Measurements from ENCODE around the gene DUOX1. TPM values are rescaled to one million over a fixed set of nuclear protein-coding genes. Genes with fewer than 3 reads are reported as not detected.

DUOX1 gene
- total and polyA plus RNA-seq, 8 donors: 2.9 to 114 (median 62.6) TPM; not detected in 1

DNA sequence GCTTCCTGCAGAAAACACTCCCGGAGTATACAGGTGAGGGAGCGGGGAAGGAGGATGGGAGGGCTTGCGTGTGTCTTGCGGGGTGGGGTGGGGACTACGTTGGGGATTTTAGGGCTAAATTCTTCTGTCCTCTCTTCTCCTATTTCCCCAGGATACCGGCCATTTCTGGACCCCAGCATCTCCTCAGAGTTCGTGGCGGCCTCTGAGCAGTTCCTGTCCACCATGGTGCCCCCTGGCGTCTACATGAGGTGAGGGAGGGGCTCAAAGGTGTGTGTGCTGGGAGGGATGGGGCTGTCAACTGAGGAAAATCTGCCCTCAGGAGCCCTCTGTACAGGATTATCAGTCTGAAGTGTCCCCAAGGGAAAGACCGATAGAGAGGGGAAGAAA is 6.6 kb downstream of the DUOX1 start:
- Histone ChIP-seq H3K27me3 (peaks cover 8 to 58% (median 29%) of the 10 kb centered on the region in 3 donors), H3K4me3 (peak overlapping the region in 1 of 4 donors; percentile 13), H3K36me3 (peaks cover 0 to 14% (median 0%) of the 10 kb centered on the region in 4 donors), H3K9me3 (no peaks in the 10 kb centered on the region), H3K4me1 (peaks cover 7 to 46% (median 29%) of the 10 kb centered on the region in 4 donors), H3K27ac (peak overlapping the region in 1 of 5 donors; percentile 23)
- 27 to 51% (median 44%) methylated on average over 8 to 10 of the region's 10 CpGs for WGBS, 5 donors
- TF ChIP-seq POLR2AphosphoS5 (IDR thresholded peaks at IDR 0.05) (no peak), CTCF (IDR thresholded peaks at IDR 0.05) (no peak), EP300 (IDR thresholded peaks at IDR 0.05) (no peak)
- intact Hi-C loops (cut with DNase I; ENCODE audit: low total_unique reads): no loop called here
- DNase-seq: no peak

DNA sequence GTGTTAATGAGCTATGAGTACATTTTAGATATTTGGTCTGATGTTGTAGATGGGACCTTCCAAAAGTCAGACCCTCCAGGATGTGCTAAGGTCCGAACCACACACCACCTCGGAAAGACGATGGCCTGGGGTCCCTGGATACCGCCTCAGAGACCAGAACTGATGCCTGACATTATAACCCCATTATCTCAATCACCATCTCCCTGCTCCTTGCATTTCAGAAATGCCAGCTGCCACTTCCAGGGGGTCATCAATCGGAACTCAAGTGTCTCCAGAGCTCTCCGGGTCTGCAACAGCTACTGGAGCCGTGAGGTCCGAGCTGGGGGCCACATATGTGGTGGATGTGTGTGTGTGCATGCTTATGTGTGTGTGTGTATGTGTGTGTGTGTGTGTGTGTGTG is 7.9 kb downstream of the DUOX1 start:
- TF ChIP-seq POLR2AphosphoS5 (IDR thresholded peaks at IDR 0.05) (no peak), EP300 (IDR thresholded peaks at IDR 0.05) (no peak), POLR2A (IDR thresholded peaks at IDR 0.05) (no peak), CTCF (IDR thresholded peaks at IDR 0.05) (no peak)
- Histone ChIP-seq H3K4me1 (peaks cover 7 to 38% (median 29%) of the 10 kb centered on the region in 4 donors), H3K27ac (peak overlapping the region in 1 of 5 donors; percentile 17), H3K9me3 (no peaks in the 10 kb centered on the region), H3K4me3 (no peak overlapping the region), H3K36me3 (peaks cover 0 to 22% (median 0%) of the 10 kb centered on the region in 4 donors), H3K27me3 (peaks cover 8 to 56% (median 29%) of the 10 kb centered on the region in 3 donors)
- DNase-seq: no peak
- WGBS, 5 donors: 82 to 89% (median 87%) methylated on average over 8 of the region's 8 CpGs
- intact Hi-C loops (cut with DNase I; ENCODE audit: low total_unique reads): no loop called here

DNA sequence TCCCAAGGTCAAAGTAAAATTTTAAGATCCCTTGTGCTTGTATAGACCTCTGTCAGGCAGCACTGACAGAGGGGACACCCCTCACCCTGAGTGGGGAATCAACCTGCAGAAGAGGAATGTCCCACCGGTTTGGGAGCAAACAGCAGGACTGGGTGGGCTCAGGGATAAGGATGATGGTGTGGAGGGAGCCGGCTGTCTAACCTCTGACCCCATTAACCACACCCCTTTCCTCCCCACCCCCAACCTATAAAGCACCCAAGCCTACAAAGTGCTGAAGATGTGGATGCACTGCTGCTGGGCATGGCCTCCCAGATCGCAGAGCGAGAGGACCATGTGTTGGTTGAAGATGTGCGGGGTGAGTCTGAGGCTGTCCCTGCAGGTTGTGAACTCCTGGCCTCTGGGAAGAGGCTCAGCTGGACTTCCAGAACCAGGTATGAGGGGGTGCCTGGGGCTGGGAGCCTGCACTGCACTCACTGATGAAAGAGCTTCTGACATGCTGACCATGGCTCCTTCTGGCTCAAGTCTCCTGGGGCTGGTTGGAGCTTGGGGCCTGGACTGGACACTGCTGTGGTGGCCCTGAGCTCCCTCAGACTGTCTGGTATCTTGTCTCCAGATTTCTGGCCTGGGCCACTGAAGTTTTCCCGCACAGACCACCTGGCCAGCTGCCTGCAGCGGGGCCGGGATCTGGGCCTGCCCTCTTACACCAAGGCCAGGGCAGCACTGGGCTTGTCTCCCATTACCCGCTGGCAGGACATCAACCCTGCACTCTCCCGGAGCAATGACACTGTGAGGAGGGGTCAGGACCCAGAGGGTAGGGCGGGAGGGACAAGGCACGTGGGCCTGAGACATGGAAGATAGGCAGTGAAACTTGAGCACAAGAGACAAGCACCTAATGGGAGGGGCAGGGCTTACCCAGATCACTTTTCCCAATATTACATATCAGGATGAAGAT is 9.3 kb downstream of the DUOX1 start:
- DNase-seq: peak in 1 of 2 donors; percentile 80
- H3K4me1 ChIP-seq: peaks cover 7 to 37% (median 29%) of the 10 kb centered on the region in 4 donors
- H3K27me3 ChIP-seq: peaks cover 8 to 43% (median 22%) of the 10 kb centered on the region in 3 donors
- WGBS, 5 donors: 46 to 72% (median 60%) methylated on average over 12 of the region's 12 CpGs
- peaks cover 3 to 28% (median 7%) of the 10 kb centered on the region in 4 donors for H3K36me3 ChIP-seq
- peak overlapping the region; percentile 47 to 66 (median 57) for H3K27ac ChIP-seq
- TF ChIP-seq EP300 (IDR thresholded peaks at IDR 0.05): no peak
- TF ChIP-seq POLR2AphosphoS5 (IDR thresholded peaks at IDR 0.05): peak in 1 of 3 donors; percentile 28
- no peak for TF ChIP-seq CTCF (IDR thresholded peaks at IDR 0.05)
- no peaks in the 10 kb centered on the region for H3K9me3 ChIP-seq
- intact Hi-C loops (cut with DNase I; ENCODE audit: low total_unique reads): no loop called here
- H3K4me3 ChIP-seq: no peak overlapping the region

- H3K4me3 ChIP-seq: no peak overlapping the region
- TF ChIP-seq POLR2AphosphoS5 (IDR thresholded peaks at IDR 0.05): peak in 1 of 3 donors; percentile 61
- TF ChIP-seq POLR2A (IDR thresholded peaks at IDR 0.05): no peak
- H3K27me3 ChIP-seq: peaks cover 8 to 36% (median 15%) of the 10 kb centered on the region in 3 donors
- WGBS, 5 donors: 36 to 71% (median 56%) methylated on average over 6 of the region's 6 CpGs
- H3K27ac ChIP-seq: peak overlapping the region in 3 of 5 donors; percentile 23 to 66 (median 57)
- H3K4me1 ChIP-seq: peaks cover 7 to 31% (median 25%) of the 10 kb centered on the region in 4 donors
- intact Hi-C loops (cut with DNase I; ENCODE audit: low total_unique reads): no loop called here
- H3K9me3 ChIP-seq: no peaks in the 10 kb centered on the region
- H3K36me3 ChIP-seq: peaks cover 4 to 33% (median 10%) of the 10 kb centered on the region in 4 donors
- peak in 1 of 2 donors; percentile 71 for DNase-seq
Observed at GRCh38 chr15:45139770-45140169, 10.0 kb downstream of the DUOX1 start.
